Pancreas (tissue), 10 donors: Measurements from ENCODE around the gene ABCE1. TPM values are rescaled to one million over a fixed set of nuclear protein-coding genes. Genes with fewer than 3 reads are reported as not detected.

Experiments
- ATAC-seq, 4 donors: fragments of 200-7000 bp; cut with Tn5 transposase; one replicate each; pipeline versions ENCODE4 v1.8.0 to v1.9.1; 2020; ENCODE audit warnings: mild to moderate bottlenecking in 4 of 4, moderate library complexity in 4 of 4
- DNase-seq, 6 donors: peaks; one replicate each; pipeline ENCODE4 v3.0.0-alpha.2; 2020
- FAIRE-seq: peaks from 2 replicates; lab custom pipeline; 2012; peaks lifted over from hg19 to GRCh38; lab: Jason Lieb, UNC
- H3K27ac ChIP-seq, 4 donors: fragments of 200-600 bp; sonication (generic); 1 replicate in 3 of 4; 2 replicates in 1 of 4; pipeline versions ENCODE4 v1.5.0 to v1.8.0; 2020
- H3K27me3 ChIP-seq, 4 donors: fragments of 200-600 bp; one replicate each; pipeline ENCODE4 v1.8.0; 2021
- H3K36me3 ChIP-seq, 3 donors: fragments of 200-600 bp; sonication (generic) in 1 of 3; one replicate each; pipeline versions ENCODE4 v1.5.0 to v1.8.0; 2020 to 2021
- H3K4me1 ChIP-seq, 3 donors: fragments of 200-600 bp; one replicate each; pipeline ENCODE4 v1.8.0; 2021
- H3K4me3 ChIP-seq, 4 donors: fragments of 200-600 bp; sonication (generic) in 2 of 4; one replicate each; pipeline versions ENCODE4 v1.5.0 to v1.8.0; 2020 to 2021
- H3K9me3 ChIP-seq, 4 donors: fragments of 200-600 bp; one replicate each; pipeline ENCODE4 v1.8.0; 2021
- CTCF ChIP-seq, 4 donors: fragments of 200-600 bp; sonication (generic) in 3 of 4; IDR thresholded peaks; one replicate each; pipeline versions ENCODE4 v1.5.0 to v1.8.0; 2021; ENCODE audit warnings: antibody characterized with exemption in 4 of 4
- WGBS, 2 donors: extraction: QIAGEN DNeasy Blood & Tissue Kit; methylation state at CpG; one replicate each; pipeline ENCODE4 v1.1.7; 2013; 5-methylcytosine and 5-hydroxymethylcytosine counted together
- intact Hi-C, 3 donors: fragments of 100-400 bp; cut with DNase I; formaldehyde crosslinking; loops; one replicate each; pipeline versions ENCODE4 v1.11.1 to v1.14.2; 2022
- polyA plus RNA-seq, 2 donors: library from polyadenylated mRNA; stranded (reverse); fragments of 200-250 nt; gene quantifications; one replicate each; pipeline ENCODE4 v1.2.3, GENCODE V29; 2013
- total RNA-seq, 6 donors: library from RNA; stranded (reverse); fragmentation: NEBNext Ultra II Directional in 4 of 6; extraction: Animal tissue kit (Norgen Biotek cat#: 25700) in 4 of 6; gene quantifications; one replicate each; pipeline versions ENCODE4 v1.2.1 to v1.2.4, GENCODE V29; 2021 to 2023
- donor health status: healthy with polysubstance abuse.
- donor health status: DM: no; HTN: no; CAD: no; lungs with moderate emphysema.
- donor health status: DM: no; HTN: no; CAD: no.
- donor health status: control.
- donor health status: control.
- donor health status: Bipolar disorder and iron deficiency.
- donor health status: DM: yes; HTN: yes; CAD: no.
- donor health status: DM: no; HTN: no; CAD: no.
- donor health status: DM: no; HTN: no; CAD: no.
- donor health status: DM: yes; HTN: yes; CAD: no.

ABCE1 gene
- total and polyA plus RNA-seq, 8 donors, result 9.6 to 51.8 (median 29.2) TPM

- intact Hi-C loops, result no loop called here
- Histone ChIP-seq H3K4me1 (peaks cover 0 to 12% (median 0%) of the 10 kb centered on the region in 3 donors), H3K36me3 (peaks cover 6 to 24% (median 9%) of the 10 kb centered on the region in 3 donors), H3K27me3 (no peaks in the 10 kb centered on the region), H3K9me3 (no peaks in the 10 kb centered on the region), H3K27ac (peak overlapping the region in 1 of 4 donors; percentile 37), H3K4me3 (no peak overlapping the region)
- FAIRE-seq (no peak), DNase-seq (no peak), ATAC-seq (no peak)
- WGBS, 2 donors, result 44 to 60% methylated on average over 1 of the region's 1 CpG
- no peak for TF ChIP-seq CTCF (IDR thresholded peaks at IDR 0.05)
Observed at GRCh38 chr4:145153904-145154298, 55.8 kb downstream of the ABCE1 start.

- H3K27ac ChIP-seq, result peak overlapping the region in 1 of 4 donors; percentile 15
- H3K27me3 ChIP-seq, result no peaks in the 10 kb centered on the region
- no peak for DNase-seq
- FAIRE-seq, result no peak
- no peaks in the 10 kb centered on the region for H3K9me3 ChIP-seq
- peak; percentile 56 to 83 (median 80) for ATAC-seq
- H3K4me3 ChIP-seq, result no peak overlapping the region
- intact Hi-C loops, result no loop called here
- 88 to 89% methylated on average over 1 of the region's 1 CpG for WGBS, 2 donors
- H3K36me3 ChIP-seq, result peaks cover 5 to 18% (median 9%) of the 10 kb centered on the region in 3 donors
- TF ChIP-seq CTCF (IDR thresholded peaks at IDR 0.05), result peak in 1 of 4 donors; percentile 15
- peaks cover 0 to 12% (median 0%) of the 10 kb centered on the region in 3 donors for H3K4me1 ChIP-seq
Observed at GRCh38 chr4:145154573-145154972, 56.5 kb downstream of the ABCE1 start.

GRCh38 chr4:145155268-145155870 lies 57.3 kb downstream of the ABCE1 start:
- TF ChIP-seq CTCF (IDR thresholded peaks at IDR 0.05), result no peak
- peaks cover 0 to 12% (median 0%) of the 10 kb centered on the region in 3 donors for H3K4me1 ChIP-seq
- ATAC-seq (no peak), FAIRE-seq (no peak), DNase-seq (no peak)
- intact Hi-C loops, result no loop called here
- H3K36me3 ChIP-seq, result peaks cover 0 to 10% (median 2%) of the 10 kb centered on the region in 3 donors
- H3K27ac ChIP-seq, result no peak overlapping the region
- no peaks in the 10 kb centered on the region for H3K27me3 ChIP-seq
- H3K4me3 ChIP-seq, result no peak overlapping the region
- no peaks in the 10 kb centered on the region for H3K9me3 ChIP-seq
- 75 to 83% methylated on average over 2 of the region's 2 CpGs for WGBS, 2 donors

GRCh38 chr4:145156986-145157385 lies 58.9 kb downstream of the ABCE1 start:
- no peak for FAIRE-seq
- no peak for ATAC-seq
- Histone ChIP-seq H3K36me3 (peaks cover 0 to 8% (median 6%) of the 10 kb centered on the region in 3 donors), H3K4me3 (no peak overlapping the region), H3K4me1 (peaks cover 0 to 12% (median 0%) of the 10 kb centered on the region in 3 donors), H3K9me3 (no peaks in the 10 kb centered on the region), H3K27me3 (no peaks in the 10 kb centered on the region), H3K27ac (no peak overlapping the region)
- no peak for TF ChIP-seq CTCF (IDR thresholded peaks at IDR 0.05)
- DNase-seq, result no peak
- intact Hi-C loops, result no loop called here
- 88 to 95% methylated on average over 2 of the region's 2 CpGs for WGBS, 2 donors

- H3K4me1 ChIP-seq, result no peaks in the 10 kb centered on the region
- no peak for ATAC-seq
- H3K9me3 ChIP-seq, result no peaks in the 10 kb centered on the region
- H3K36me3 ChIP-seq, result peaks cover 0 to 17% (median 12%) of the 10 kb centered on the region in 3 donors
- WGBS, 2 donors, result 29 to 40% methylated on average over 2 of the region's 2 CpGs
- no peak for FAIRE-seq
- TF ChIP-seq CTCF (IDR thresholded peaks at IDR 0.05), result no peak
- H3K27ac ChIP-seq, result no peak overlapping the region
- no peak overlapping the region for H3K4me3 ChIP-seq
- intact Hi-C loops, result no loop called here
- DNase-seq, result no peak
- no peaks in the 10 kb centered on the region for H3K27me3 ChIP-seq
Observed at GRCh38 chr4:145161549-145161948, 63.4 kb downstream of the ABCE1 start.
